ENCODE measurements around the gene ZBTB20. TPM values are rescaled to one million over a fixed set of nuclear protein-coding genes. Genes with fewer than 3 reads are reported as not detected.

ZBTB20 gene
- total and polyA plus RNA-seq, 2 donors (not counting 1 experiment from before 2014, with no cell fraction given) = 4.0 to 22.5 TPM

DNA sequence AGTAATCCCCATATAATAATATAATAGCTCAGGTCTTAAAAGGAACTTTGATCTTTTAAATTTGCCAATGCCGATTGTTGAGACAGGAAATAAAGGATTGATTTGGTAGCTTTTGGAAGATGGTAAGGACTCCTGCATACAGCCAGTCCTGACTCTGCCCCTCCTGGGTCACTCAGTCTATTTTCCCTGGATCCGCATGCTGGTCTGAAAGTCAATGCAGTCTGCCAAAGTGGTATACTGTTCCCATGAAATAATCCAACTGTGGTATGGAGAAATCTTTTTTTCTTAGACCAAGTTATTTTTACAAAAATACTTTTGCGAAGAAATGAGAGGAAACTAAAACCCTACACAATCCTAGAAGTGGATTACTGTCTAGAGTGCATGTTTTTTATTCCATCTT is 662.2 kb downstream of the ZBTB20 start:
- TF ChIP-seq, protein P1, sequence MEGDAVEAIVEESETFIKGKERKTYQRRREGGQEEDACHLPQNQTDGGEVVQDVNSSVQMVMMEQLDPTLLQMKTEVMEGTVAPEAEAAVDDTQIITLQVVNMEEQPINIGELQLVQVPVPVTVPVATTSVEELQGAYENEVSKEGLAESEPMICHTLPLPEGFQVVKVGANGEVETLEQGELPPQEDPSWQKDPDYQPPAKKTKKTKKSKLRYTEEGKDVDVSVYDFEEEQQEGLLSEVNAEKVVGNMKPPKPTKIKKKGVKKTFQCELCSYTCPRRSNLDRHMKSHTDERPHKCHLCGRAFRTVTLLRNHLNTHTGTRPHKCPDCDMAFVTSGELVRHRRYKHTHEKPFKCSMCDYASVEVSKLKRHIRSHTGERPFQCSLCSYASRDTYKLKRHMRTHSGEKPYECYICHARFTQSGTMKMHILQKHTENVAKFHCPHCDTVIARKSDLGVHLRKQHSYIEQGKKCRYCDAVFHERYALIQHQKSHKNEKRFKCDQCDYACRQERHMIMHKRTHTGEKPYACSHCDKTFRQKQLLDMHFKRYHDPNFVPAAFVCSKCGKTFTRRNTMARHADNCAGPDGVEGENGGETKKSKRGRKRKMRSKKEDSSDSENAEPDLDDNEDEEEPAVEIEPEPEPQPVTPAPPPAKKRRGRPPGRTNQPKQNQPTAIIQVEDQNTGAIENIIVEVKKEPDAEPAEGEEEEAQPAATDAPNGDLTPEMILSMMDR (conservative IDR thresholded peaks at IDR 0.05 in 1 of 2, IDR thresholded peaks at IDR 0.05 in 1 of 2; ENCODE audit: low read depth in 1 of 2, low read length in 2 of 2) = no peak
- TF ChIP-seq EZH2 (IDR thresholded peaks at IDR 0.05; ENCODE audit: low read length, missing control alignments) = no peak
- no peaks in the 10 kb centered on the region for H3K79me2 ChIP-seq (ENCODE audit: control insufficient read depth, insufficient read depth, low read length)
- H3K36me3 ChIP-seq (ENCODE audit: control insufficient read depth, insufficient read depth, low read length) = no peaks in the 10 kb centered on the region
- H3K27me3 ChIP-seq (ENCODE audit: control insufficient read depth, insufficient read depth, low read length) = no peaks in the 10 kb centered on the region
- DNase-seq (ENCODE audit: low read depth in 2 of 2) = no peak
- H4K20me1 ChIP-seq (ENCODE audit: control insufficient read depth, extremely low read depth, insufficient read depth, low read length) = no peaks in the 10 kb centered on the region
- no peaks in the 10 kb centered on the region for H3K9me3 ChIP-seq (ENCODE audit: control insufficient read depth, insufficient read depth, low read depth, low read length)
- H2AFZ ChIP-seq (ENCODE audit: low read length) = no peak overlapping the region
- H3K27ac ChIP-seq (ENCODE audit: insufficient read depth, low read length) = no peak overlapping the region
- no peak overlapping the region for H3K4me2 ChIP-seq (ENCODE audit: extremely low read depth, insufficient read depth, low read length)
- H3K4me1 ChIP-seq (ENCODE audit: control insufficient read depth, extremely low read depth, insufficient read depth, low read length) = no peaks in the 10 kb centered on the region
- H3K4me3 ChIP-seq (replicated peaks in 1 of 4; ENCODE audit: control extremely low read depth in 1 of 4, insufficient read depth in 1 of 4, low read depth in 3 of 4, low read length in 4 of 4) = no peak overlapping the region
- H3K9ac ChIP-seq (ENCODE audit: insufficient read depth, low read length) = no peak overlapping the region

DNA sequence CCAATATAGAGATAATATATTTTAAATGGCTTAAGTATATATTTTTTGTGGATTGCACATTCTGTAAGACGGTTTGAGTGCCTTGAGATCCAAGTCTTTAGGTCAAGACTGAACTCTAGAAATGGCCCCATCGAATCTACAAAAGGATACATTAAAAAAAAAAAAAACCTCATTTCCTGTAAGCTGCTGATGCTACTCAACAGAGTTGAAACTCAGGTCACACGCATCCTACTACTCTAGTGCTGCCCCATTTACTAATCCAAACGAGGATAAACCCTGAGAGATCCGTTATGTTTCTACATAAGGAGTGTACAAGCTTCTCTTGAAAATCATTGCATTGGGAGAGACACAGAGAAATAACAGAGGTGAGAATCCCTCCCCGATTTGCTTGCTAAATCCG is 666.0 kb downstream of the ZBTB20 start:
- Histone ChIP-seq H4K20me1 (ENCODE audit: control insufficient read depth, extremely low read depth, insufficient read depth, low read length) (no peaks in the 10 kb centered on the region), H3K27me3 (ENCODE audit: control insufficient read depth, insufficient read depth, low read length) (no peaks in the 10 kb centered on the region), H3K4me3 (replicated peaks in 1 of 4; ENCODE audit: control extremely low read depth in 1 of 4, insufficient read depth in 1 of 4, low read depth in 3 of 4, low read length in 4 of 4) (no peak overlapping the region), H2AFZ (ENCODE audit: low read length) (no peak overlapping the region), H3K4me1 (ENCODE audit: control insufficient read depth, extremely low read depth, insufficient read depth, low read length) (no peaks in the 10 kb centered on the region), H3K9me3 (ENCODE audit: control insufficient read depth, insufficient read depth, low read depth, low read length) (no peaks in the 10 kb centered on the region), H3K4me2 (ENCODE audit: extremely low read depth, insufficient read depth, low read length) (no peak overlapping the region), H3K27ac (ENCODE audit: insufficient read depth, low read length) (no peak overlapping the region), H3K79me2 (ENCODE audit: control insufficient read depth, insufficient read depth, low read length) (no peaks in the 10 kb centered on the region), H3K9ac (ENCODE audit: insufficient read depth, low read length) (no peak overlapping the region), H3K36me3 (ENCODE audit: control insufficient read depth, insufficient read depth, low read length) (no peaks in the 10 kb centered on the region)
- peak in 1 of 2 donors; percentile 19 for DNase-seq (ENCODE audit: low read depth in 2 of 2)
- TF ChIP-seq, protein P1 (conservative IDR thresholded peaks at IDR 0.05 in 1 of 2, IDR thresholded peaks at IDR 0.05 in 1 of 2; ENCODE audit: low read depth in 1 of 2, low read length in 2 of 2) = no peak

GRCh38 chr3:114480442-114480841 is 666.6 kb downstream of the ZBTB20 start:
- H3K4me3 ChIP-seq (replicated peaks in 1 of 4; ENCODE audit: control extremely low read depth in 1 of 4, insufficient read depth in 1 of 4, low read depth in 3 of 4, low read length in 4 of 4) = no peak overlapping the region
- H3K9ac ChIP-seq (ENCODE audit: insufficient read depth, low read length) = no peak overlapping the region
- no peaks in the 10 kb centered on the region for H3K79me2 ChIP-seq (ENCODE audit: control insufficient read depth, insufficient read depth, low read length)
- H3K4me1 ChIP-seq (ENCODE audit: control insufficient read depth, extremely low read depth, insufficient read depth, low read length) = no peaks in the 10 kb centered on the region
- H2AFZ ChIP-seq (ENCODE audit: low read length) = no peak overlapping the region
- no peaks in the 10 kb centered on the region for H3K36me3 ChIP-seq (ENCODE audit: control insufficient read depth, insufficient read depth, low read length)
- H3K9me3 ChIP-seq (ENCODE audit: control insufficient read depth, insufficient read depth, low read depth, low read length) = no peaks in the 10 kb centered on the region
- H3K27me3 ChIP-seq (ENCODE audit: control insufficient read depth, insufficient read depth, low read length) = no peaks in the 10 kb centered on the region
- DNase-seq (ENCODE audit: low read depth in 2 of 2) = peak in 1 of 2 donors; percentile 81
- H4K20me1 ChIP-seq (ENCODE audit: control insufficient read depth, extremely low read depth, insufficient read depth, low read length) = no peaks in the 10 kb centered on the region
- TF ChIP-seq, protein P1 (conservative IDR thresholded peaks at IDR 0.05 in 1 of 2, IDR thresholded peaks at IDR 0.05 in 1 of 2; ENCODE audit: low read depth in 1 of 2, low read length in 2 of 2) = no peak
- TF ChIP-seq EZH2 (IDR thresholded peaks at IDR 0.05; ENCODE audit: low read length, missing control alignments) = no peak
- H3K27ac ChIP-seq (ENCODE audit: insufficient read depth, low read length) = no peak overlapping the region
- H3K4me2 ChIP-seq (ENCODE audit: extremely low read depth, insufficient read depth, low read length) = no peak overlapping the region
